Activated T-cell treated with anti-CD3 and anti-CD28 coated beads for 1 hour (primary cell): ENCODE measurements around the gene TTC39B.

ENCODE experiments used
- DNase-seq: peaks from one replicate; pipeline ENCODE4 v3.0.0-alpha.2; 2020; ENCODE audit warnings: low read depth

TTC39B gene

GRCh38 chr9:15300218-15300617 is 6.8 kb downstream of the TTC39B start:
- DNase-seq: no peak

- peak; percentile 23 for DNase-seq
Measured at GRCh38 chr9:15299374-15299939, 7.6 kb downstream of the TTC39B start.

GRCh38 chr9:15298362-15298761 is 8.7 kb downstream of the TTC39B start:
- no peak for DNase-seq

GRCh38 chr9:15295761-15296405 is 11.1 kb downstream of the TTC39B start:
- DNase-seq: no peak

GRCh38 chr9:15294604-15295003 is 12.4 kb downstream of the TTC39B start:
- no peak for DNase-seq

- no peak for DNase-seq
Measured at GRCh38 chr9:15293804-15294316, 13.2 kb downstream of the TTC39B start.

- DNase-seq: no peak
Measured at GRCh38 chr9:15293084-15293483, 13.9 kb downstream of the TTC39B start.

GRCh38 chr9:15289603-15290002 is 17.4 kb downstream of the TTC39B start:
- no peak for DNase-seq

GRCh38 chr9:15287309-15287708 is 19.7 kb downstream of the TTC39B start:
- DNase-seq: no peak

GRCh38 chr9:15286161-15286821 is 20.7 kb downstream of the TTC39B start:
- DNase-seq: no peak

GRCh38 chr9:15282567-15283285 is 24.3 kb downstream of the TTC39B start:
- DNase-seq: no peak

- no peak for DNase-seq
Measured at GRCh38 chr9:15280647-15281046, 26.4 kb downstream of the TTC39B start.

GRCh38 chr9:15278839-15279238 is 28.2 kb downstream of the TTC39B start:
- no peak for DNase-seq

GRCh38 chr9:15278091-15278687 is 28.8 kb downstream of the TTC39B start:
- DNase-seq: no peak

GRCh38 chr9:15277400-15278090 is 29.5 kb downstream of the TTC39B start:
- DNase-seq: no peak

- DNase-seq: no peak
Measured at GRCh38 chr9:15276328-15276938, 30.6 kb downstream of the TTC39B start.

- DNase-seq: no peak
Measured at GRCh38 chr9:15274425-15274824, 32.6 kb downstream of the TTC39B start.

GRCh38 chr9:15272377-15272928 is 34.6 kb downstream of the TTC39B start:
- no peak for DNase-seq

- DNase-seq: no peak
Measured at GRCh38 chr9:15271403-15271802, 35.6 kb downstream of the TTC39B start.

GRCh38 chr9:15268782-15269181 is 38.2 kb downstream of the TTC39B start:
- no peak for DNase-seq

GRCh38 chr9:15268317-15268716 is 38.7 kb downstream of the TTC39B start:
- DNase-seq: no peak
